GM12878 (cell line): ENCODE measurements around the gene PCLAF. TPM values are rescaled to one million over a fixed set of nuclear protein-coding genes. Genes with fewer than 3 reads are reported as not detected.

ENCODE experiments used
- BHLHE40 ChIP-seq, 2 experiments: fragments of 450-650 bp in 1 of 2; IDR thresholded peaks; 2 replicates each; pipeline ENCODE4 v1.6.1; 2011 to 2017; ENCODE audit warnings: low read depth in 2 of 2, borderline replicate concordance in 1 of 2, improper control_type of control experiment in 1 of 2, low read length in 1 of 2, mild to moderate bottlenecking in 1 of 2
- CHD1 ChIP-seq: IDR thresholded peaks from 2 replicates; pipeline ENCODE4 v1.6.1; 2012; ENCODE audit warnings: low read depth, low read length, improper control_type of control experiment
- CREM ChIP-seq: IDR thresholded peaks from 2 replicates; pipeline ENCODE4 v1.6.1; 2014; ENCODE audit warnings: antibody characterized with exemption, low read depth
- CUX1 ChIP-seq: IDR thresholded peaks from 2 replicates; pipeline ENCODE4 v1.6.1; 2012; ENCODE audit warnings: improper control_type of control experiment, low read depth, low read length; ENCODE audit not compliant: insufficient replicate concordance
- DPF2 ChIP-seq: fragments of 450-650 bp; IDR thresholded peaks from 2 replicates; pipeline ENCODE4 v1.6.1; 2017; ENCODE audit warnings: mild to moderate bottlenecking
- ELK1 ChIP-seq: IDR thresholded peaks from 2 replicates; pipeline ENCODE4 v1.6.1; 2012; ENCODE audit warnings: low read depth, low read length, improper control_type of control experiment
- GABPA ChIP-seq: IDR thresholded peaks from 2 replicates; pipeline ENCODE4 v1.6.1; 2014; ENCODE audit warnings: antibody characterized with exemption, low read depth, mild to moderate bottlenecking, inconsistent platforms
- HDAC2 ChIP-seq: fragments of 200-600 bp; sonication (generic); IDR thresholded peaks from 2 replicates; pipeline ENCODE4 v1.6.1; 2017
- HSF1 ChIP-seq: fragments of 150-350 bp; IDR thresholded peaks from 2 replicates; pipeline ENCODE4 v1.6.1; 2014; ENCODE audit warnings: mild to moderate bottlenecking, low read depth, low read length
- IKZF1 ChIP-seq: fragments of 450-650 bp; conservative IDR thresholded peaks from 2 replicates; pipeline ENCODE4 v1.6.1; 2017; ENCODE audit warnings: antibody characterized with exemption, mild to moderate bottlenecking
- NR2C2 ChIP-seq: IDR thresholded peaks from 2 replicates; pipeline ENCODE4 v1.6.1; 2011; ENCODE audit warnings: borderline replicate concordance, low read depth; ENCODE audit not compliant: control insufficient read depth, insufficient read length
- PML ChIP-seq: IDR thresholded peaks from 2 replicates; pipeline ENCODE4 v1.6.1; 2012; ENCODE audit warnings: low read length, inconsistent platforms
- ZNF207 ChIP-seq: fragments of 450-650 bp; IDR thresholded peaks from 2 replicates; pipeline ENCODE4 v1.6.1; 2014; ENCODE audit warnings: antibody characterized with exemption, mild to moderate bottlenecking, borderline replicate concordance
- ZNF217 ChIP-seq: fragments of 450-650 bp; IDR thresholded peaks from 2 replicates; pipeline ENCODE4 v1.6.1; 2017; ENCODE audit warnings: antibody characterized with exemption, mild to moderate bottlenecking
- ZNF622 ChIP-seq: fragments of 450-650 bp; IDR thresholded peaks from 2 replicates; pipeline ENCODE4 v1.6.1; 2017; ENCODE audit warnings: mild to moderate bottlenecking, inconsistent platforms
- ZNF687 ChIP-seq: fragments of 450-650 bp; IDR thresholded peaks from 2 replicates; pipeline ENCODE4 v1.6.1; 2017; ENCODE audit warnings: mild to moderate bottlenecking, moderate library complexity
- polyA plus RNA-seq, 11 experiments: library from polyadenylated mRNA; depleted of rRNA in 4 of 11; unstranded in 6 of 11; stranded (reverse) in 5 of 11; fragments of >200 nt; fragmentation: Nextera tagmentation in 4 of 11; fragmentation: Illumina TruSeq in 1 of 11; extraction: Ambion mirVana in 4 of 11; extraction: Trizol in 1 of 11; gene quantifications; 1 replicate in 1 of 11; 2 replicates in 10 of 11; pipeline versions ENCODE4 v1.2.1 to v1.2.3, GENCODE V29; 2011 to 2016; ENCODE audit warnings: inconsistent platforms in 2 of 11, missing spikeins in 2 of 11, low read depth in 1 of 11
- total RNA-seq, 4 experiments: library from RNA; depleted of rRNA in 3 of 4; stranded (reverse); fragments of >200 nt in 3 of 4; fragmentation: Illumina TruSeq in 1 of 4; extraction: Trizol in 1 of 4; gene quantifications; 2 replicates each; pipeline versions ENCODE4 v1.2.1 to v1.2.3, GENCODE V29; 2013 to 2021

PCLAF gene
- total and polyA plus RNA-seq, 10 of the 15 experiments (the other 5 are each of a cell fraction or from before 2014, with no cell fraction given): 79.0 to 627 (median 343) TPM

- peak; percentile 83 for TF ChIP-seq CUX1
- peak; percentile 70; the same call in 1 of the 2 replicates for TF ChIP-seq CHD1
- TF ChIP-seq ZNF217: no peak
- no peak for TF ChIP-seq NR2C2
- peak; percentile 46 to 72; a peak in 3 of 4 replicates for TF ChIP-seq BHLHE40 (IDR thresholded peaks at IDR 0.05; ENCODE audit: borderline replicate concordance in 1 of 2, low read depth in 2 of 2, low read length in 1 of 2)
- peak; percentile 48; the same call in 1 of the 2 replicates for TF ChIP-seq DPF2
- TF ChIP-seq ZNF207: peak; percentile 94
- TF ChIP-seq ELK1: peak; percentile 80
- peak; percentile 98 for TF ChIP-seq GABPA
- TF ChIP-seq PML: peak; percentile 97
- TF ChIP-seq ZNF687: peak; percentile 84; the same call in 1 of the 2 replicates
- peak; percentile 89 for TF ChIP-seq CREM
- no peak for TF ChIP-seq HDAC2
- TF ChIP-seq HSF1: peak; percentile 77; the same call in 1 of the 2 replicates
- TF ChIP-seq IKZF1: peak; percentile 95
- TF ChIP-seq ZNF622: no peak
Measured at GRCh38 chr15:64387562-64388168, 6.4 kb upstream of the PCLAF start, which contains the start of gene TRIP4 (continued).
